Esophagus muscularis mucosa (tissue), 4 donors: ENCODE measurements around the gene UBLCP1.

Experiments
- CTCF ChIP-seq, 3 experiments: fragments of 200-600 bp in 2 of 3; fragments of 450-650 bp in 1 of 3; sonication (generic) in 2 of 3; IDR thresholded peaks; one replicate each; pipeline ENCODE4 v1.5.1; 2017 to 2019; ENCODE audit warnings: antibody characterized with exemption in 3 of 3, mild to moderate bottlenecking in 2 of 3, moderate library complexity in 1 of 3
- EP300 ChIP-seq: sonication (generic); formaldehyde crosslinking; IDR thresholded peaks from one replicate; pipeline ENCODE4 v1.6.1; 2017; ENCODE audit warnings: antibody characterized with exemption
- POLR2AphosphoS5 ChIP-seq, 2 donors: sonication (generic); formaldehyde crosslinking; IDR thresholded peaks; one replicate each; pipeline ENCODE4 v1.6.1; 2017; ENCODE audit warnings: antibody characterized with exemption in 2 of 2

GRCh38 chr5:159301466-159301865 is 38.4 kb downstream of the UBLCP1 start:
- TF ChIP-seq EP300, result no peak
- TF ChIP-seq POLR2AphosphoS5 (IDR thresholded peaks at IDR 0.05), result no peak
- no peak for TF ChIP-seq CTCF (IDR thresholded peaks at IDR 0.05)
